Measurements from ENCODE around the gene MDM2. TPM values are rescaled to one million over a fixed set of nuclear protein-coding genes. Genes with fewer than 3 reads are reported as not detected.

MDM2 gene
- total and polyA plus RNA-seq, 2 of the 13 experiments (the other 11 are each of a cell fraction or from before 2014, with no cell fraction given): 29.3 to 314 TPM

GRCh38 chr12:68808388-68809189 is 612 bp downstream of the MDM2 start (continued):
- TF ChIP-seq, protein P1, sequence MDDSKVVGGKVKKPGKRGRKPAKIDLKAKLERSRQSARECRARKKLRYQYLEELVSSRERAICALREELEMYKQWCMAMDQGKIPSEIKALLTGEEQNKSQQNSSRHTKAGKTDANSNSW (CRISPR knock-in tag; IDR thresholded peaks at IDR 0.05; ENCODE audit: borderline replicate concordance): no peak; the same call in 1 of the 2 replicates
- no peak; the same call in 1 of the 2 replicates for TF ChIP-seq TOPORS (CRISPR knock-in tag; IDR thresholded peaks at IDR 0.05)
- TF ChIP-seq KMT2B (CRISPR knock-in tag; IDR thresholded peaks at IDR 0.05): 0 out of 2 replicates have a peak, but pooled peaks have one; percentile 41
- no peak for TF ChIP-seq U2AF2 (IDR thresholded peaks at IDR 0.05; ENCODE audit: low read depth, low read length)
- peak; percentile 19; the same call in 1 of the 2 replicates for TF ChIP-seq NFYB (CRISPR knock-in tag; IDR thresholded peaks at IDR 0.05)
- TF ChIP-seq ZNF317 (CRISPR knock-in tag; IDR thresholded peaks at IDR 0.05): no peak
- TF ChIP-seq ZSCAN25 (CRISPR knock-in tag; IDR thresholded peaks at IDR 0.05): peak; percentile 45; the same call in 1 of the 2 replicates
- TF ChIP-seq, protein P2, sequence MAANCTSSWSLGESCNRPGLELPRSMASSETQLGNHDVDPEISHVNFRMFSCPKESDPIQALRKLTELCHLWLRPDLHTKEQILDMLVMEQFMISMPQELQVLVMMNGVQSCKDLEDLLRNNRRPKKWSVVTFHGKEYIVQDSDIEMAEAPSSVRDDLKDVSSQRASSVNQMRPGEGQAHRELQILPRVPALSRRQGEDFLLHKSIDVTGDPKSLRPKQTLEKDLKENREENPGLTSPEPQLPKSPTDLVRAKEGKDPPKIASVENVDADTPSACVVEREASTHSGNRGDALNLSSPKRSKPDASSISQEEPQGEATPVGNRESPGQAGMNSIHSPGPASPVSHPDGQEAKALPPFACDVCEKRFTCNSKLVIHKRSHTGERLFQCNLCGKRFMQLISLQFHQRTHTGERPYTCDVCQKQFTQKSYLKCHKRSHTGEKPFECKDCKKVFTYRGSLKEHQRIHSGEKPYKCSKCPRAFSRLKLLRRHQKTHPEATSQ (CRISPR knock-in tag; IDR thresholded peaks at IDR 0.05; ENCODE audit: borderline replicate concordance): peak; percentile 58; the same call in 1 of the 2 replicates
- no peak for TF ChIP-seq ZFYVE20 (CRISPR knock-in tag; IDR thresholded peaks at IDR 0.05; ENCODE audit: borderline replicate concordance, low read depth)
- peak; percentile 81 for TF ChIP-seq NR2F2 (IDR thresholded peaks at IDR 0.05; ENCODE audit: borderline replicate concordance, low read depth)
- no peak for TF ChIP-seq ARHGAP35 (CRISPR knock-in tag; IDR thresholded peaks at IDR 0.05; ENCODE audit: borderline replicate concordance)
- TF ChIP-seq SP140L (CRISPR knock-in tag; IDR thresholded peaks at IDR 0.05; ENCODE audit: borderline replicate concordance): no peak; the same call in 1 of the 2 replicates
- TF ChIP-seq JUNB (CRISPR knock-in tag; IDR thresholded peaks at IDR 0.05; ENCODE audit: borderline replicate concordance): no peak; the same call in 1 of the 2 replicates
- TF ChIP-seq SMAD9 (CRISPR knock-in tag; IDR thresholded peaks at IDR 0.05): no peak
- no peak; the same call in 1 of the 2 replicates for TF ChIP-seq DNMT1 (CRISPR knock-in tag; IDR thresholded peaks at IDR 0.05)
- TF ChIP-seq, protein P3, sequence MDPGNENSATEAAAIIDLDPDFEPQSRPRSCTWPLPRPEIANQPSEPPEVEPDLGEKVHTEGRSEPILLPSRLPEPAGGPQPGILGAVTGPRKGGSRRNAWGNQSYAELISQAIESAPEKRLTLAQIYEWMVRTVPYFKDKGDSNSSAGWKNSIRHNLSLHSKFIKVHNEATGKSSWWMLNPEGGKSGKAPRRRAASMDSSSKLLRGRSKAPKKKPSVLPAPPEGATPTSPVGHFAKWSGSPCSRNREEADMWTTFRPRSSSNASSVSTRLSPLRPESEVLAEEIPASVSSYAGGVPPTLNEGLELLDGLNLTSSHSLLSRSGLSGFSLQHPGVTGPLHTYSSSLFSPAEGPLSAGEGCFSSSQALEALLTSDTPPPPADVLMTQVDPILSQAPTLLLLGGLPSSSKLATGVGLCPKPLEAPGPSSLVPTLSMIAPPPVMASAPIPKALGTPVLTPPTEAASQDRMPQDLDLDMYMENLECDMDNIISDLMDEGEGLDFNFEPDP (CRISPR knock-in tag; conservative IDR thresholded peaks at IDR 0.05): no peak
- peak; percentile 47; the same call in 1 of the 2 replicates for TF ChIP-seq MXD1 (CRISPR knock-in tag; IDR thresholded peaks at IDR 0.05)
- TF ChIP-seq, protein P4, sequence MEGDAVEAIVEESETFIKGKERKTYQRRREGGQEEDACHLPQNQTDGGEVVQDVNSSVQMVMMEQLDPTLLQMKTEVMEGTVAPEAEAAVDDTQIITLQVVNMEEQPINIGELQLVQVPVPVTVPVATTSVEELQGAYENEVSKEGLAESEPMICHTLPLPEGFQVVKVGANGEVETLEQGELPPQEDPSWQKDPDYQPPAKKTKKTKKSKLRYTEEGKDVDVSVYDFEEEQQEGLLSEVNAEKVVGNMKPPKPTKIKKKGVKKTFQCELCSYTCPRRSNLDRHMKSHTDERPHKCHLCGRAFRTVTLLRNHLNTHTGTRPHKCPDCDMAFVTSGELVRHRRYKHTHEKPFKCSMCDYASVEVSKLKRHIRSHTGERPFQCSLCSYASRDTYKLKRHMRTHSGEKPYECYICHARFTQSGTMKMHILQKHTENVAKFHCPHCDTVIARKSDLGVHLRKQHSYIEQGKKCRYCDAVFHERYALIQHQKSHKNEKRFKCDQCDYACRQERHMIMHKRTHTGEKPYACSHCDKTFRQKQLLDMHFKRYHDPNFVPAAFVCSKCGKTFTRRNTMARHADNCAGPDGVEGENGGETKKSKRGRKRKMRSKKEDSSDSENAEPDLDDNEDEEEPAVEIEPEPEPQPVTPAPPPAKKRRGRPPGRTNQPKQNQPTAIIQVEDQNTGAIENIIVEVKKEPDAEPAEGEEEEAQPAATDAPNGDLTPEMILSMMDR (CRISPR knock-in tag; IDR thresholded peaks at IDR 0.05): no peak
- no peak for TF ChIP-seq NFKBIZ (CRISPR knock-in tag; IDR thresholded peaks at IDR 0.05)
- TF ChIP-seq DNMT3B (CRISPR knock-in tag; conservative IDR thresholded peaks at IDR 0.05): no peak

Measured in HepG2 (cell line).